ENCODE data around the gene BTRC. TPM values are rescaled to one million over a fixed set of nuclear protein-coding genes. Genes with fewer than 3 reads are reported as not detected.

The BTRC gene
- total and polyA plus RNA-seq, 8 donors, result 3.5 to 14.5 (median 4.7) TPM

- intact Hi-C loops (cut with DNase I; ENCODE audit: low total_unique reads), result no loop called here
- peaks cover 0 to 14% (median 9%) of the 10 kb centered on the region in 4 donors for H3K36me3 ChIP-seq
- H3K4me1 ChIP-seq, result no peaks in the 10 kb centered on the region
- no peaks in the 10 kb centered on the region for H3K9me3 ChIP-seq
- no peak for DNase-seq
- no peak overlapping the region for H3K27ac ChIP-seq
- TF ChIP-seq POLR2A (IDR thresholded peaks at IDR 0.05), result no peak
- TF ChIP-seq POLR2AphosphoS5 (IDR thresholded peaks at IDR 0.05), result no peak
- no peak for TF ChIP-seq CTCF (IDR thresholded peaks at IDR 0.05)
- no peak for TF ChIP-seq EP300 (IDR thresholded peaks at IDR 0.05)
- WGBS, 5 donors, result 91 to 96% (median 94%) methylated on average over 3 of the region's 3 CpGs
- H3K4me3 ChIP-seq, result no peak overlapping the region
- H3K27me3 ChIP-seq, result no peaks in the 10 kb centered on the region
These were observed 74.1 kb downstream of the BTRC start for GRCh38 chr10:101428036-101428435.

GRCh38 chr10:101429423-101429822 lies 75.5 kb downstream of the BTRC start:
- DNase-seq, result no peak
- Histone ChIP-seq H3K36me3 (peaks cover 0 to 14% (median 10%) of the 10 kb centered on the region in 4 donors), H3K9me3 (no peaks in the 10 kb centered on the region), H3K27ac (no peak overlapping the region), H3K27me3 (no peaks in the 10 kb centered on the region), H3K4me1 (no peaks in the 10 kb centered on the region), H3K4me3 (no peak overlapping the region)
- 65 to 87% (median 81%) methylated on average over 2 to 3 of the region's 3 CpGs for WGBS, 5 donors
- intact Hi-C loops (cut with DNase I; ENCODE audit: low total_unique reads), result no loop called here
- TF ChIP-seq CTCF (IDR thresholded peaks at IDR 0.05) (no peak), POLR2AphosphoS5 (IDR thresholded peaks at IDR 0.05) (no peak), EP300 (IDR thresholded peaks at IDR 0.05) (no peak), POLR2A (IDR thresholded peaks at IDR 0.05) (no peak)

GRCh38 chr10:101436302-101436701 lies 82.3 kb downstream of the BTRC start:
- Histone ChIP-seq H3K9me3 (no peaks in the 10 kb centered on the region), H3K27me3 (no peaks in the 10 kb centered on the region), H3K36me3 (peaks cover 0 to 12% (median 6%) of the 10 kb centered on the region in 4 donors), H3K27ac (no peak overlapping the region), H3K4me3 (no peak overlapping the region), H3K4me1 (peaks cover 0 to 15% (median 4%) of the 10 kb centered on the region in 4 donors)
- no peak for DNase-seq
- intact Hi-C loops (cut with DNase I; ENCODE audit: low total_unique reads), result no loop called here
- 97 to 99% (median 97%) methylated on average over 6 of the region's 6 CpGs for WGBS, 5 donors
- TF ChIP-seq EP300 (IDR thresholded peaks at IDR 0.05) (no peak), POLR2AphosphoS5 (IDR thresholded peaks at IDR 0.05) (no peak), POLR2A (IDR thresholded peaks at IDR 0.05) (no peak), CTCF (IDR thresholded peaks at IDR 0.05) (no peak)

- WGBS, 5 donors, result 64 to 80% (median 72%) methylated on average over 5 of the region's 5 CpGs
- intact Hi-C loops (cut with DNase I; ENCODE audit: low total_unique reads), result no loop called here
- H3K4me3 ChIP-seq, result no peak overlapping the region
- no peak overlapping the region for H3K27ac ChIP-seq
- peaks cover 0 to 15% (median 11%) of the 10 kb centered on the region in 4 donors for H3K4me1 ChIP-seq
- no peaks in the 10 kb centered on the region for H3K27me3 ChIP-seq
- no peak for DNase-seq
- H3K9me3 ChIP-seq, result no peaks in the 10 kb centered on the region
- no peaks in the 10 kb centered on the region for H3K36me3 ChIP-seq
- TF ChIP-seq POLR2A (IDR thresholded peaks at IDR 0.05) (no peak), POLR2AphosphoS5 (IDR thresholded peaks at IDR 0.05) (no peak), EP300 (IDR thresholded peaks at IDR 0.05) (no peak), CTCF (IDR thresholded peaks at IDR 0.05) (no peak)
These were observed 85.0 kb downstream of the BTRC start for GRCh38 chr10:101438881-101439391.

Measured in stomach (tissue), 9 donors.